Uterus (tissue), 4 donors: ENCODE results near the gene ZNF431. TPM values are rescaled to one million over a fixed set of nuclear protein-coding genes. Genes with fewer than 3 reads are reported as not detected.

Experiments used
- DNase-seq, 2 donors: peaks; one replicate each; pipeline ENCODE4 v3.0.0-alpha.2; 2019 to 2020
- H3K27ac ChIP-seq, 2 donors: fragments of 200-600 bp; sonication (generic); 1 replicate in 1 of 2; 2 replicates in 1 of 2; pipeline ENCODE4 v1.5.1; 2016 to 2018
- H3K27me3 ChIP-seq, 2 donors: fragments of 200-600 bp; sonication (generic); one replicate each; pipeline ENCODE4 v1.5.1; 2018 to 2019; ENCODE audit warnings: control low read depth in 1 of 2
- H3K36me3 ChIP-seq, 2 donors: fragments of 200-600 bp; sonication (generic); one replicate each; pipeline ENCODE4 v1.5.1; 2019; ENCODE audit warnings: control low read depth in 1 of 2
- H3K4me1 ChIP-seq, 2 donors: fragments of 200-600 bp; sonication (generic); one replicate each; pipeline ENCODE4 v1.5.1; 2018 to 2019; ENCODE audit warnings: control low read depth in 1 of 2
- H3K4me3 ChIP-seq, 2 donors: fragments of 200-600 bp; sonication (generic); 1 replicate in 1 of 2; 2 replicates in 1 of 2; pipeline ENCODE4 v1.5.1; 2018 to 2019; ENCODE audit warnings: mild to moderate bottlenecking in 1 of 2
- H3K9me3 ChIP-seq, 2 donors: fragments of 200-600 bp; sonication (generic); one replicate each; pipeline ENCODE4 v1.5.1; 2019; ENCODE audit warnings: control low read depth in 1 of 2
- POLR2A ChIP-seq, 2 donors: fragments of 450-650 bp; IDR thresholded peaks; one replicate each; pipeline ENCODE4 v1.6.1; 2016; ENCODE audit warnings: antibody characterized with exemption in 2 of 2, mild to moderate bottlenecking in 1 of 2, moderate library complexity in 1 of 2
- intact Hi-C: fragments of 100-400 bp; cut with DNase I; formaldehyde crosslinking; loops from one replicate; pipeline ENCODE4 v1.15.1; 2023; ENCODE audit warnings: low total_unique reads
- total RNA-seq, 4 donors: library from RNA; depleted of rRNA in 3 of 4; stranded (reverse); fragments of >200 nt in 3 of 4; gene quantifications; one replicate each; pipeline versions ENCODE4 v1.1.0 to v1.2.4, GENCODE V29; 2014 to 2023
- TF ChIP-seq, protein P1 (sequence below), 4 experiments: fragments of 200-600 bp in 2 of 4; fragments of 450-650 bp in 2 of 4; sonication (generic) in 2 of 4; IDR thresholded peaks; one replicate each; pipeline ENCODE4 v1.5.1; 2016 to 2019; ENCODE audit warnings: antibody characterized with exemption in 4 of 4, mild to moderate bottlenecking in 2 of 4, moderate library complexity in 1 of 4
- donor health status: DM: yes; HTN: yes; CAD: no.

ZNF431 gene
- total RNA-seq, 4 donors from 2014 or later: 2.1 to 25.2 (median 11.8) TPM

DNA sequence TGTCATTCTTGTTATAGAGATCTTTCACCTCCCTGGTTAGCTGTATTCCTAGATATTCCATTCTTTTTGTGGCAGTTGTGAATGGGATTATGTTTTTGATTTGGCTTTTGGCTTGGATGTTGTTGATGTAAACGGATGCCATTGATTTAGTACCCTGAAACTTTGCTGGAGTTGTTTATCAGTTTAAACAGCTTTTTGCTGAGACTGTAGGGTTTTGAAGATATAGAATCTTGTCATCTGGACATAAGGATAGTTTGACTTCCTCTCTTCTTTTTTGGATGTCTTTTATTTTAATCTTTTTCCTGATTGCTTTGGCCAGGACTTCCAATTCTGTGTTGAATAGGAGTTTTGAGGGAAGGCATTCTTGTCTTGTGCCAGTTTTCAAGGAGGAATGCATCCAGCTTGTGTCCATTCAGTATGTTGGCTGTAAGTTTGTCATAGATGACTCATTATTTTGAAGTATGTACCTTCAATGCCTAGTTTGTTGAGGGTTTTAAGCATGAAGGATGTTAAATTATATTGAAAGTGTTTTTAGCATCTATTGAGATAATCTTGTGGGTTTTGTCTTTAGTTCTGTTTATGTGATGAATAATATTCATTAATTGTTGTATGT, 16.8 kb downstream of the ZNF431 start:
- intact Hi-C loops: no loop called here
- no peak overlapping the region for H3K4me3 ChIP-seq

DNA sequence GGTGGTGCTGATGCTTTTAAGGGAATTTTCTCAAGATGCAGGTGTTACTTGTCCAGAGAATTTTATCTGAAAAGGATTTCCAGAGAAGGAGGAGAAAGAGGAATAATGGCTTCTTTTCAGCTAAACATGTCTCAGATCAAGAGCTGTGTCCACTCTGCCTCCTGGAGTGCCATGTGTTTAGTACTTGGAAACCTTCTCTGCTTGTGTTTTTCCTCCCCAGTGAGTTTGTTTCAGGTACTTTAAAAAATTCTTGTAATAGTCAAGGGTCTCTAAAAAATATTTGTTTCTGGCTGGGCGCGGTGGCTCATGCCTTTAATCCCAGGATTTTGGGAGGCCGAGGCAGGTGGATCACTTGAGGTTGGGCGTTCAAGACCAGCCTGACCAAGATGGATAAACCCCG, 22.7 kb downstream of the ZNF431 start:
- H3K27ac ChIP-seq: no peak overlapping the region
- H3K4me1 ChIP-seq: no peaks in the 10 kb centered on the region
- H3K9me3 ChIP-seq: no peaks in the 10 kb centered on the region
- H3K27me3 ChIP-seq: no peaks in the 10 kb centered on the region
- peaks cover 0 to 2% of the 10 kb centered on the region in 2 donors for H3K36me3 ChIP-seq
- no peak overlapping the region for H3K4me3 ChIP-seq
- TF ChIP-seq POLR2A (IDR thresholded peaks at IDR 0.05): no peak
- TF ChIP-seq, protein P1, sequence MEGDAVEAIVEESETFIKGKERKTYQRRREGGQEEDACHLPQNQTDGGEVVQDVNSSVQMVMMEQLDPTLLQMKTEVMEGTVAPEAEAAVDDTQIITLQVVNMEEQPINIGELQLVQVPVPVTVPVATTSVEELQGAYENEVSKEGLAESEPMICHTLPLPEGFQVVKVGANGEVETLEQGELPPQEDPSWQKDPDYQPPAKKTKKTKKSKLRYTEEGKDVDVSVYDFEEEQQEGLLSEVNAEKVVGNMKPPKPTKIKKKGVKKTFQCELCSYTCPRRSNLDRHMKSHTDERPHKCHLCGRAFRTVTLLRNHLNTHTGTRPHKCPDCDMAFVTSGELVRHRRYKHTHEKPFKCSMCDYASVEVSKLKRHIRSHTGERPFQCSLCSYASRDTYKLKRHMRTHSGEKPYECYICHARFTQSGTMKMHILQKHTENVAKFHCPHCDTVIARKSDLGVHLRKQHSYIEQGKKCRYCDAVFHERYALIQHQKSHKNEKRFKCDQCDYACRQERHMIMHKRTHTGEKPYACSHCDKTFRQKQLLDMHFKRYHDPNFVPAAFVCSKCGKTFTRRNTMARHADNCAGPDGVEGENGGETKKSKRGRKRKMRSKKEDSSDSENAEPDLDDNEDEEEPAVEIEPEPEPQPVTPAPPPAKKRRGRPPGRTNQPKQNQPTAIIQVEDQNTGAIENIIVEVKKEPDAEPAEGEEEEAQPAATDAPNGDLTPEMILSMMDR (IDR thresholded peaks at IDR 0.05): no peak
- intact Hi-C loops: no loop called here
- DNase-seq: no peak

More for the DNA sequence above, 16.8 kb downstream of the ZNF431 start:
- DNase-seq: no peak
- Histone ChIP-seq H3K27me3 (no peaks in the 10 kb centered on the region), H3K36me3 (peaks cover 0 to 2% of the 10 kb centered on the region in 2 donors), H3K27ac (no peak overlapping the region), H3K4me1 (no peaks in the 10 kb centered on the region), H3K9me3 (no peaks in the 10 kb centered on the region)
- TF ChIP-seq POLR2A (IDR thresholded peaks at IDR 0.05): no peak
- TF ChIP-seq, protein P1 (IDR thresholded peaks at IDR 0.05): no peak

DNA sequence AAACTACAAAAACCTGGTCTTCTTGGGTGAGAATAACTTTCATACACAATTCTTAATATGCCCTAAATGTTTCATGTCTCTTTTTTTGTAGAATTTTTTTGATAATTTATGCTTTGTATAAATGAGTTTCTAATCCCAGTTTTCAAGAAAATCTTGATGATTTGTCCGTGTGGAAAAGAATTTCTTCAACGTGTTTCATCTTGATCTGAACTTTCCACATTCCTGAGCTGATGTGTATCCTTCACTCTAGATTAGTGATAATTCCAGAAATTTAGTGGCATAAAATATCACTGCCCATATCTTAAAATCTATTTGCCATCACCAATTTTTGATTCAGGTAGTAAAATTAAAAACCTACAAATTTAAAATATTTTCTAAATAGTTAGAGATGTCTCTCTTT, 24.6 kb downstream of the ZNF431 start:
- H3K4me3 ChIP-seq: no peak overlapping the region
- intact Hi-C loops: no loop called here
- H3K36me3 ChIP-seq: no peaks in the 10 kb centered on the region
- H3K9me3 ChIP-seq: no peaks in the 10 kb centered on the region
- TF ChIP-seq POLR2A (IDR thresholded peaks at IDR 0.05): no peak
- TF ChIP-seq, protein P1 (IDR thresholded peaks at IDR 0.05): no peak
- H3K27me3 ChIP-seq: no peaks in the 10 kb centered on the region
- no peak for DNase-seq
- no peaks in the 10 kb centered on the region for H3K4me1 ChIP-seq
- no peak overlapping the region for H3K27ac ChIP-seq

DNA sequence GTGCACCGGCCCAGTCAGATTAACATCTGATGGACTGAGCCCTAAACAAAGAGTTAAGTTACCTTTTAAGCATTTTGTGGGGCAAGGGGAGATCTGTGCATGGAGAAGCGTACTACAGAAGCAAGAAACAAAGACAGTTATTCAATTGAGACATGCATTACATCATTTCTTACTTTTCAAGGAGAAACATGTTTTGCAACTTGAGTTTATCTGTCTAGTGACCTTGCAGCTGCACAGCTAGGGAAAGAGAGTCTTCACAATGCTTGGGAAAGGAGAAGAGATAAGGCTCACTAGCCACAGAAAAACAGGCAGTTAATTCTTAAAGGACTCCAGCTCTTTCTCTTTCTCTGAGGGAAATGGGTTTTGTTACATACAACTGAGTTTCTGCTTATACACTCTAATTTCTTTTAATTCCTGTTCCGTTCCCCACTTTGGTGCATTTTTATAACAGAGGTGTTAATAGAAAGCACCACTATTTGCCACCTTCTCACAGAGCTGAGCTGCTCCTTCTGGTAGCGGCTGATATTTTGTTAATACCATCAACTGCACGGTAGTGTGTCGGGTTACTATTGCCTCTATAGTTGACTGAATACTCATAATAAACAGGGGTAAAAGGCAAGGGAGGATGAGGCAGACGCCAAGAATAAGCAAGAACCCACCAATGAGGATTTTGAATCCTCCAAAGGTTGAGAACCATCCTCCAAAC, 55.9 kb downstream of the ZNF431 start:
- no peak for DNase-seq
- Histone ChIP-seq H3K36me3 (no peaks in the 10 kb centered on the region), H3K27me3 (no peaks in the 10 kb centered on the region), H3K4me3 (no peak overlapping the region), H3K9me3 (no peaks in the 10 kb centered on the region), H3K4me1 (no peaks in the 10 kb centered on the region), H3K27ac (no peak overlapping the region)
- TF ChIP-seq, protein P1 (IDR thresholded peaks at IDR 0.05): no peak
- intact Hi-C loops: no loop called here

DNA sequence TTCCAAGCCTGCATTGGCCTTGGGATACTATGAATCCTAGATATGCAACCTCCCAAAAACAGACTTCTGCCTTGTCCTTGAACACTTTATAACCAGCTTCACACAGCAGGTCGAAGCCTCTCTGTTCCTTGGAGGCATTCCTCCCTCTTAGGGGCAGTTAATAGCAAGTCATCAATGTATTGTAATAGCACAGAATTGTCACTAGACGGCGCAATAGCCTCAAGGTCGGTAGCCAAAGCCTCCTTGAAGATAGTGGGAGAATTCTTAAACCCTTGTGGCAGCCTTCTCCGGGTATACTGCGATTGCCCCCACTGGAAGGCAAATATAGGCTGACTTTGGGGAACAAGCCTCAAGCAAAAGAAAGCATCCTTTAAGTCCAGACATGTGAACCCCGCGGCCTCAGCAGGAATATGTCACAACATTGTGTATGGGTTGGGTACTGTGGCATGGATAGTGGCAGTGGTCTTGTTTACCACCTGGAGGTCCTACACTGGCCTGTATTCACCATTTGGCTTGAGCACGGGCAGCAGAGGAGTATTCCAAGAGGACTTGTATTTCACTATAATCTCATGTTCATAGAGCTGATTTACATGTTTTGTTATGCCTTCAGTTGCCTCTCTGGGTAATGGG, 61.1 kb downstream of the ZNF431 start:
- no peak for DNase-seq
- intact Hi-C loops: no loop called here
- Histone ChIP-seq H3K9me3 (no peaks in the 10 kb centered on the region), H3K4me3 (no peak overlapping the region), H3K4me1 (no peaks in the 10 kb centered on the region), H3K27me3 (no peaks in the 10 kb centered on the region), H3K27ac (no peak overlapping the region), H3K36me3 (no peaks in the 10 kb centered on the region)
- TF ChIP-seq, protein P1 (IDR thresholded peaks at IDR 0.05): peak; percentile 32 to 54 (median 44)
- TF ChIP-seq POLR2A (IDR thresholded peaks at IDR 0.05): no peak
